ENCODE results near the gene TBX2.
"Not testable (repeated sequence)": the region's sequence is repeated elsewhere in the genome, so short reads cannot be mapped to it uniquely, and the experiment has no call there.

GRCh38 chr17:61449140-61449539 is 49.5 kb downstream of the TBX2 start:
- not testable (repeated sequence) for TF ChIP-seq CTCF, POLR2AphosphoS5, POLR2A (IDR thresholded peaks at IDR 0.05)
